Hepatocyte (in vitro differentiated cells): ENCODE results near the gene APAF1. TPM values are rescaled to one million over a fixed set of nuclear protein-coding genes. Genes with fewer than 3 reads are reported as not detected.

Experiments
- DNase-seq: peaks from one replicate; pipeline ENCODE4 v3.0.0-alpha.2; 2016; ENCODE audit warnings: low spot score
- H2AFZ ChIP-seq: fragments of 200-600 bp; sonication (generic); 2 replicates; pipeline ENCODE4 v1.6.0; 2016; ENCODE audit warnings: antibody characterized with exemption, mild to moderate bottlenecking
- H3K27ac ChIP-seq: fragments of 200-600 bp; sonication (generic); 2 replicates; pipeline ENCODE4 v1.5.1; 2016; ENCODE audit warnings: mild to moderate bottlenecking
- H3K27me3 ChIP-seq: fragments of 200-600 bp; sonication (generic); 2 replicates; pipeline ENCODE4 v1.6.1; 2016
- H3K36me3 ChIP-seq: fragments of 200-600 bp; sonication (generic); replicated peaks from 2 replicates; pipeline ENCODE4 v1.5.1; 2016; ENCODE audit warnings: low read depth; ENCODE audit not compliant: insufficient read depth
- H3K4me1 ChIP-seq: fragments of 200-600 bp; sonication (generic); 2 replicates; pipeline ENCODE4 v1.5.1; 2016; ENCODE audit warnings: mild to moderate bottlenecking, moderate library complexity; ENCODE audit not compliant: insufficient read depth
- H3K4me2 ChIP-seq: fragments of 200-600 bp; sonication (generic); 2 replicates; pipeline ENCODE4 v1.6.0; 2016
- H3K4me3 ChIP-seq: fragments of 200-600 bp; sonication (generic); 2 replicates; pipeline ENCODE4 v1.5.1; 2016; ENCODE audit warnings: mild to moderate bottlenecking
- H3K79me2 ChIP-seq: fragments of 200-600 bp; sonication (generic); 2 replicates; pipeline ENCODE4 v1.6.0; 2017; ENCODE audit warnings: mild to moderate bottlenecking
- H3K9me2 ChIP-seq: fragments of 200-600 bp; sonication (generic); replicated peaks from 2 replicates; pipeline ENCODE4 v1.6.0; 2017; ENCODE audit warnings: mild to moderate bottlenecking; ENCODE audit not compliant: insufficient read depth
- H3K9me3 ChIP-seq: fragments of 200-600 bp; sonication (generic); 2 replicates; pipeline ENCODE4 v1.5.1; 2016; ENCODE audit warnings: low read depth, mild to moderate bottlenecking
- H4K20me1 ChIP-seq: fragments of 200-600 bp; sonication (generic); 2 replicates; pipeline ENCODE4 v1.6.0; 2016; ENCODE audit warnings: mild to moderate bottlenecking; ENCODE audit not compliant: insufficient read depth, poor library complexity, severe bottlenecking
- CTCF ChIP-seq: fragments of 200-600 bp; sonication (generic); IDR thresholded peaks from 2 replicates; pipeline ENCODE4 v1.5.1; 2016; ENCODE audit warnings: antibody characterized with exemption, mild to moderate bottlenecking; ENCODE audit not compliant: poor library complexity
- EZH2 ChIP-seq: fragments of 200-600 bp; sonication (generic); IDR thresholded peaks from 2 replicates; pipeline ENCODE4 v1.6.1; 2016; ENCODE audit warnings: antibody characterized with exemption, mild to moderate bottlenecking, borderline replicate concordance
- EZH2phosphoT487 ChIP-seq: fragments of 200-600 bp; sonication (generic); IDR thresholded peaks from one replicate; pipeline ENCODE4 v1.6.1; 2018; ENCODE audit warnings: antibody characterized with exemption, mild to moderate bottlenecking, low read depth, moderate library complexity; ENCODE audit not compliant: unreplicated experiment, severe bottlenecking
- WGBS: methylation state at CpG from one replicate; pipeline ENCODE4 v1.1.6; 2016; ENCODE audit warnings: low lambda C conversion rate; ENCODE audit errors: missing lambda C conversion rate; 5-methylcytosine and 5-hydroxymethylcytosine counted together
- polyA plus RNA-seq: library from polyadenylated mRNA; unstranded; fragments of >200 nt; fragmentation: Nextera tagmentation; extraction: Ambion mirVana; gene quantifications from 2 replicates; pipeline ENCODE4 v1.2.1, GENCODE V29; 2016
- total RNA-seq: library from RNA; depleted of rRNA; stranded (reverse); fragments of >200 nt; gene quantifications from 2 replicates; pipeline ENCODE4 v1.2.3, GENCODE V29; 2014

APAF1 gene
- total and polyA plus RNA-seq, 2 experiments from 2014 or later = 6.8 to 26.4 TPM

GRCh38 chr12:98757455-98757854 is 112.4 kb downstream of the APAF1 start:
- Histone ChIP-seq H3K36me3 (no peaks in the 10 kb centered on the region), H3K4me3 (no peak overlapping the region), H3K9me3 (no peaks in the 10 kb centered on the region), H3K79me2 (no peaks in the 10 kb centered on the region), H3K27ac (no peak overlapping the region), H3K4me1 (no peaks in the 10 kb centered on the region), H3K27me3 (no peaks in the 10 kb centered on the region), H3K4me2 (no peak overlapping the region), H2AFZ (no peak overlapping the region), H4K20me1 (no peaks in the 10 kb centered on the region), H3K9me2 (no peaks in the 10 kb centered on the region)
- WGBS = 54% methylated on average over 4 of the region's 4 CpGs
- TF ChIP-seq CTCF (no peak), EZH2 (no peak), EZH2phosphoT487 (no peak)
- DNase-seq = no peak

GRCh38 chr12:98758331-98758730 is 113.2 kb downstream of the APAF1 start:
- no peak for DNase-seq
- H3K27me3 ChIP-seq = no peaks in the 10 kb centered on the region
- WGBS = 85% methylated on average over 3 of the region's 3 CpGs
- no peak overlapping the region for H3K4me3 ChIP-seq
- no peaks in the 10 kb centered on the region for H3K36me3 ChIP-seq
- no peaks in the 10 kb centered on the region for H3K4me1 ChIP-seq
- H2AFZ ChIP-seq = no peak overlapping the region
- H3K27ac ChIP-seq = no peak overlapping the region
- no peaks in the 10 kb centered on the region for H3K9me2 ChIP-seq
- TF ChIP-seq EZH2phosphoT487 (no peak), EZH2 (no peak), CTCF (no peak)
- H3K79me2 ChIP-seq = no peaks in the 10 kb centered on the region
- H3K9me3 ChIP-seq = no peaks in the 10 kb centered on the region
- H4K20me1 ChIP-seq = no peaks in the 10 kb centered on the region
- no peak overlapping the region for H3K4me2 ChIP-seq

- WGBS = 95% methylated on average over 4 of the region's 4 CpGs
- Histone ChIP-seq H3K27ac (no peak overlapping the region), H3K9me2 (no peaks in the 10 kb centered on the region), H3K36me3 (no peaks in the 10 kb centered on the region), H3K27me3 (no peaks in the 10 kb centered on the region), H3K79me2 (no peaks in the 10 kb centered on the region), H3K4me2 (no peak overlapping the region), H3K9me3 (no peaks in the 10 kb centered on the region), H3K4me1 (no peaks in the 10 kb centered on the region), H4K20me1 (no peaks in the 10 kb centered on the region), H2AFZ (no peak overlapping the region), H3K4me3 (no peak overlapping the region)
- no peak for TF ChIP-seq CTCF
- TF ChIP-seq EZH2 = no peak
- TF ChIP-seq EZH2phosphoT487 = no peak
- no peak for DNase-seq
These were observed 118.6 kb downstream of the APAF1 start for GRCh38 chr12:98763656-98764055.

GRCh38 chr12:98767248-98767647 is 122.2 kb downstream of the APAF1 start:
- WGBS = 97% methylated on average over 7 of the region's 9 CpGs
- H3K4me1 ChIP-seq = no peaks in the 10 kb centered on the region

More at GRCh38 chr12:98767248-98767647, 122.2 kb downstream of the APAF1 start:
- TF ChIP-seq EZH2phosphoT487 (no peak), EZH2 (no peak)
- Histone ChIP-seq H3K36me3 (no peaks in the 10 kb centered on the region), H4K20me1 (no peaks in the 10 kb centered on the region), H3K27me3 (no peaks in the 10 kb centered on the region), H3K27ac (no peak overlapping the region), H3K4me3 (no peak overlapping the region), H2AFZ (no peak overlapping the region), H3K9me2 (no peaks in the 10 kb centered on the region), H3K79me2 (no peaks in the 10 kb centered on the region), H3K4me2 (no peak overlapping the region), H3K9me3 (no peaks in the 10 kb centered on the region)
- DNase-seq = no peak
